ENCODE results near the gene COL27A1. TPM values are rescaled to one million over a fixed set of nuclear protein-coding genes. Genes with fewer than 3 reads are reported as not detected.
A peak's percentile ranks its signal among the peaks of the same experiment; 100 is the strongest.

COL27A1 gene
- polyA plus RNA-seq, 2 of the 4 experiments (the other 2 are of a cell fraction), result 6.9 to 20.6 TPM

DNA sequence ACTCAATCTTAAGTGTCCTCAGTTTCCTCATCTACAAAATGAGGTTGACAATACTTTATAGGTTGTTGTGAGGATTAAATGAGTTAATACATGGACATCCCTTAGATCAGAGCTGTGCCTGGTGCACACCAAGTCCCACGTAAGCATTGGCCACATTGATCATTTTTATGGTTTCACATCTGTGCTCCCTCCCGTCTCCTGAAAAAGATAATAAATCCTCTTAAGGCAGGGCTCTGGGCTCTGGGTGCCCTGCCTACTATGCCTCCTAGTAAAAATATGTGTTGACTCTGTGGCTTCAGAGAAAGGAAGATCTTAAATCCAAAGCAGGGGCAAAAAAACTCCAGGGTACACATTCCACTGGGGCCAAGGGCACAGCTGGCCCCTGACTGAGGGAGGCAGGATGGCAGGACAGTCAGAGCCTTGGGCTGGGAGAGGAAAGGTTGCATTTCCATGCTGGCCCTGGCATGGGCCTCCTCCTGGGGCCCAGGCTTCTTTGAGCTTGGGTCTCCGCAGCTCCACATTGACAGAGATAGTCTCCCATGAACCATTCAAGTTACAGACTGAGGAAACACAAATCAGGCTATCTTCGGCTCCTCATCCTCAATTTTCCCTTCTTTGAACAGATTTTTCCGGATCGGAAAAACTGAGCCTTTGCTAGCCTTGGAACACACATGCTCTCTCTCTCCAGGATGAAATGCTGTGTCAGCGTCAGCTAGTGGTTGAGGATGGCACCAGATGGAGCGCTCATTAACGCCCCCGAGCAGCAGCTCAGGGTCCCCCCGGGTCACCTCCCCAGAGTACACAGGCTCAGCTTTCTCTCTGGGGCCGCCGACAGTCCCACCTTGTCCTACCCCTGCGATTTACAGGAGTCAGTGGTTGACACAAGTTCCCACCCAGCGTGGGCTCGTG, 33.9 kb upstream of the COL27A1 start:
- DNase-seq (ENCODE audit: low read depth in 1 of 2, low spot score in 1 of 2) (no peak), ATAC-seq (no peak), FAIRE-seq (no peak)
- Histone ChIP-seq H3K4me1 (peaks cover 5% of the 10 kb centered on the region; the same call in 2 of the 3 replicates), H3K4me3 (no peak overlapping the region), H3K4me2 (no peak overlapping the region), H3K27ac (no peak overlapping the region), H3K9me3 (no peaks in the 10 kb centered on the region)
- ChIA-PET POLR2A (no interaction called here), CTCF (interaction anchor here (0.8 to 6.1 kb wide), 6 partner anchors 11 to 39 kb away, joined by 3 to 54 read pairs (median 5); partner anchors contain the start of gene COL27A1)
- 83% methylated on average over 14 of the region's 16 CpGs for WGBS (ENCODE audit: missing lambda C conversion rate)
- TF ChIP-seq CHD4 (IDR thresholded peaks at IDR 0.05; ENCODE audit: borderline replicate concordance), result no peak
- TF ChIP-seq MAFK (IDR thresholded peaks at IDR 0.05; ENCODE audit: partially characterized antibody), result peak; percentile 79

DNA sequence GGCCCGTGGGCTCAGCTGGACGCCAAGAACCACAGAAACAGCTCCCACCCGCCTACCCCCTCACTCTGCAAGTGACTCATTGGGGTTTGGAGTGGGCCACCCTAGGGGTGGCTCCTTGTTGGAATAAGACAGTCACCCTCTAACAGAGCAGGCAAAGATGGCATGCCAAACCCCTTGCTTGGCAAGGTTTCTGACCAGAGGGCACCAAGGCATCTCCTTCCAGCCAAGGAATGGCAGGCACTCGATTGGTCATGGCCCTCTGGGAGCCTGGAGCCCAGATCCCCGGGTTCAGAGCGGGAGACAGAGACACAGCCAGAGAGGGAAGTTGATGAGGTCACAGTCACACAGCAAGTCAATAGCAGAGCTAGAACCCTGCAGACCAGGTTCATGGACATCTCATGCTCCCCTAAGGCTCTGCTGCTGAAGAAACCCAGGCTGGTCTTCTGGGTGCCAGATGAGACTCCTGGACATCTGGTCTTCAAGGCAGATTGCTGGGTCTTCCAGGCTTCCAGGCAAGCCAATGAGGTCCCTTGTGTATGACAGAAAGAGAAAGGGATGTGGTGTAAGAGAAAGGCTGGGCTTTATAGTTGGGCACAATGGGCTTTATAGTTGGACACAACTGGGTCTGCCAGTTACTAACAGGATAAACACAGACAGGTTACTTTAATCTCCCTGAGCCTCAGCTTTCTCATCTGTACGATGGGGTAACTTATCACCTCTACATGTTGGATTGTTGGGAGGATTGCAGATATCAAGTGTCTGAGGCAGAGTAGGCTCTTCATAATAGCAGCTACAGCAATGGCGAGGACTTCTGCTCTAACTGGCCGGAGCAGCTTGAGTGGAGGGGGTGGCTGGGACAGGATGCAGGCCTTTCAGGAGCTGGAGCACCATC, 33.0 kb upstream of the COL27A1 start:
- ChIA-PET POLR2A (no interaction called here), CTCF (interaction anchor here (0.8 to 2.3 kb wide), 7 partner anchors 12 to 169 kb away, joined by 3 to 15 read pairs (median 5); partner anchors contain the start of gene COL27A1)
- no peak for ATAC-seq
- WGBS (ENCODE audit: missing lambda C conversion rate), result 61% methylated on average over 7 of the region's 9 CpGs
- Histone ChIP-seq H3K9me3 (peaks cover 3% of the 10 kb centered on the region; the same call in 1 of the 3 replicates), H3K4me2 (no peak overlapping the region), H3K4me1 (peaks cover 5% of the 10 kb centered on the region; the same call in 2 of the 3 replicates), H3K4me3 (no peak overlapping the region), H3K27ac (no peak overlapping the region)
- TF ChIP-seq POLR2AphosphoS2 (conservative IDR thresholded peaks at IDR 0.05; ENCODE audit: low read length) (no peak), RCOR1 (IDR thresholded peaks at IDR 0.05; ENCODE audit: low read depth, low read length) (no peak), SREBF2 (IDR thresholded peaks at IDR 0.05) (no peak), KDM5A (IDR thresholded peaks at IDR 0.05) (no peak), NR3C1 (IDR thresholded peaks at IDR 0.05) (no peak), ZC3H11A (IDR thresholded peaks at IDR 0.05) (no peak), CBX2 (IDR thresholded peaks at IDR 0.05; ENCODE audit: borderline replicate concordance, low read depth) (no peak)
- TF ChIP-seq, protein P1, sequence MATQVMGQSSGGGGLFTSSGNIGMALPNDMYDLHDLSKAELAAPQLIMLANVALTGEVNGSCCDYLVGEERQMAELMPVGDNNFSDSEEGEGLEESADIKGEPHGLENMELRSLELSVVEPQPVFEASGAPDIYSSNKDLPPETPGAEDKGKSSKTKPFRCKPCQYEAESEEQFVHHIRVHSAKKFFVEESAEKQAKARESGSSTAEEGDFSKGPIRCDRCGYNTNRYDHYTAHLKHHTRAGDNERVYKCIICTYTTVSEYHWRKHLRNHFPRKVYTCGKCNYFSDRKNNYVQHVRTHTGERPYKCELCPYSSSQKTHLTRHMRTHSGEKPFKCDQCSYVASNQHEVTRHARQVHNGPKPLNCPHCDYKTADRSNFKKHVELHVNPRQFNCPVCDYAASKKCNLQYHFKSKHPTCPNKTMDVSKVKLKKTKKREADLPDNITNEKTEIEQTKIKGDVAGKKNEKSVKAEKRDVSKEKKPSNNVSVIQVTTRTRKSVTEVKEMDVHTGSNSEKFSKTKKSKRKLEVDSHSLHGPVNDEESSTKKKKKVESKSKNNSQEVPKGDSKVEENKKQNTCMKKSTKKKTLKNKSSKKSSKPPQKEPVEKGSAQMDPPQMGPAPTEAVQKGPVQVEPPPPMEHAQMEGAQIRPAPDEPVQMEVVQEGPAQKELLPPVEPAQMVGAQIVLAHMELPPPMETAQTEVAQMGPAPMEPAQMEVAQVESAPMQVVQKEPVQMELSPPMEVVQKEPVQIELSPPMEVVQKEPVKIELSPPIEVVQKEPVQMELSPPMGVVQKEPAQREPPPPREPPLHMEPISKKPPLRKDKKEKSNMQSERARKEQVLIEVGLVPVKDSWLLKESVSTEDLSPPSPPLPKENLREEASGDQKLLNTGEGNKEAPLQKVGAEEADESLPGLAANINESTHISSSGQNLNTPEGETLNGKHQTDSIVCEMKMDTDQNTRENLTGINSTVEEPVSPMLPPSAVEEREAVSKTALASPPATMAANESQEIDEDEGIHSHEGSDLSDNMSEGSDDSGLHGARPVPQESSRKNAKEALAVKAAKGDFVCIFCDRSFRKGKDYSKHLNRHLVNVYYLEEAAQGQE (IDR thresholded peaks at IDR 0.05), result no peak
- TF ChIP-seq, protein P2, sequence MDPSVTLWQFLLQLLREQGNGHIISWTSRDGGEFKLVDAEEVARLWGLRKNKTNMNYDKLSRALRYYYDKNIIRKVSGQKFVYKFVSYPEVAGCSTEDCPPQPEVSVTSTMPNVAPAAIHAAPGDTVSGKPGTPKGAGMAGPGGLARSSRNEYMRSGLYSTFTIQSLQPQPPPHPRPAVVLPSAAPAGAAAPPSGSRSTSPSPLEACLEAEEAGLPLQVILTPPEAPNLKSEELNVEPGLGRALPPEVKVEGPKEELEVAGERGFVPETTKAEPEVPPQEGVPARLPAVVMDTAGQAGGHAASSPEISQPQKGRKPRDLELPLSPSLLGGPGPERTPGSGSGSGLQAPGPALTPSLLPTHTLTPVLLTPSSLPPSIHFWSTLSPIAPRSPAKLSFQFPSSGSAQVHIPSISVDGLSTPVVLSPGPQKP (IDR thresholded peaks at IDR 0.05; ENCODE audit: low read depth, low read length), result no peak
- TF ChIP-seq, protein P3, sequence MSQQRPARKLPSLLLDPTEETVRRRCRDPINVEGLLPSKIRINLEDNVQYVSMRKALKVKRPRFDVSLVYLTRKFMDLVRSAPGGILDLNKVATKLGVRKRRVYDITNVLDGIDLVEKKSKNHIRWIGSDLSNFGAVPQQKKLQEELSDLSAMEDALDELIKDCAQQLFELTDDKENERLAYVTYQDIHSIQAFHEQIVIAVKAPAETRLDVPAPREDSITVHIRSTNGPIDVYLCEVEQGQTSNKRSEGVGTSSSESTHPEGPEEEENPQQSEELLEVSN (IDR thresholded peaks at IDR 0.05; ENCODE audit: borderline replicate concordance, low read depth), result no peak
- DNase-seq (ENCODE audit: low read depth in 1 of 2, low spot score in 1 of 2), result no peak
- FAIRE-seq, result no peak

Measured in A549 (cell line).